Measurements from ENCODE around the gene SYT7.

DNA sequence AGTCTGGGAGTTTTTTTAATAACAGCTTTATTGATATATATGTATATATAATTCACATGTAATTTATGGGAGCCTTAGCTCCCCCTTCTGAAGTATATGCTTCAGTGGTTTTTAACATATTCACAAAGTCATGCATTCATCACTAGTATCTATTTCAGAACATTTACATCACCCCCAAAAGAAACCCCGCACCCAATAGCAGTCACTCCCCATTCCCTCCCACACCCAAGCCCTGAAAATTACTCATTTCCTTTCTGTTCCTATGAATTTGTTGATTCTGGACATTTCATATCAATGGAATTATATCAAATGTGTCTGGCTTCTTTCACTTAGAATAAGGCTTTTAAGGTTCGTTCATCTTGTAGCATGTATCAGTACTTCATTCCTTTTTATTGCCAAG is 35.6 kb upstream of the SYT7 start:
- TF ChIP-seq, protein P1, sequence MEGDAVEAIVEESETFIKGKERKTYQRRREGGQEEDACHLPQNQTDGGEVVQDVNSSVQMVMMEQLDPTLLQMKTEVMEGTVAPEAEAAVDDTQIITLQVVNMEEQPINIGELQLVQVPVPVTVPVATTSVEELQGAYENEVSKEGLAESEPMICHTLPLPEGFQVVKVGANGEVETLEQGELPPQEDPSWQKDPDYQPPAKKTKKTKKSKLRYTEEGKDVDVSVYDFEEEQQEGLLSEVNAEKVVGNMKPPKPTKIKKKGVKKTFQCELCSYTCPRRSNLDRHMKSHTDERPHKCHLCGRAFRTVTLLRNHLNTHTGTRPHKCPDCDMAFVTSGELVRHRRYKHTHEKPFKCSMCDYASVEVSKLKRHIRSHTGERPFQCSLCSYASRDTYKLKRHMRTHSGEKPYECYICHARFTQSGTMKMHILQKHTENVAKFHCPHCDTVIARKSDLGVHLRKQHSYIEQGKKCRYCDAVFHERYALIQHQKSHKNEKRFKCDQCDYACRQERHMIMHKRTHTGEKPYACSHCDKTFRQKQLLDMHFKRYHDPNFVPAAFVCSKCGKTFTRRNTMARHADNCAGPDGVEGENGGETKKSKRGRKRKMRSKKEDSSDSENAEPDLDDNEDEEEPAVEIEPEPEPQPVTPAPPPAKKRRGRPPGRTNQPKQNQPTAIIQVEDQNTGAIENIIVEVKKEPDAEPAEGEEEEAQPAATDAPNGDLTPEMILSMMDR (IDR thresholded peaks at IDR 0.05): no peak
- TF ChIP-seq EZH2 (IDR thresholded peaks at IDR 0.05; ENCODE audit: borderline replicate concordance, insufficient read depth, low read depth, low read length, poor library complexity, severe bottlenecking): no peak
